ENCODE results near the gene SIK3. TPM values are rescaled to one million over a fixed set of nuclear protein-coding genes. Genes with fewer than 3 reads are reported as not detected.
"Not testable (repeated sequence)": the region's sequence is repeated elsewhere in the genome, so short reads cannot be mapped to it uniquely, and the experiment has no call there.

Gene SIK3
- total RNA-seq, 1 experiment from 2014 or later: 14.5 TPM

DNA sequence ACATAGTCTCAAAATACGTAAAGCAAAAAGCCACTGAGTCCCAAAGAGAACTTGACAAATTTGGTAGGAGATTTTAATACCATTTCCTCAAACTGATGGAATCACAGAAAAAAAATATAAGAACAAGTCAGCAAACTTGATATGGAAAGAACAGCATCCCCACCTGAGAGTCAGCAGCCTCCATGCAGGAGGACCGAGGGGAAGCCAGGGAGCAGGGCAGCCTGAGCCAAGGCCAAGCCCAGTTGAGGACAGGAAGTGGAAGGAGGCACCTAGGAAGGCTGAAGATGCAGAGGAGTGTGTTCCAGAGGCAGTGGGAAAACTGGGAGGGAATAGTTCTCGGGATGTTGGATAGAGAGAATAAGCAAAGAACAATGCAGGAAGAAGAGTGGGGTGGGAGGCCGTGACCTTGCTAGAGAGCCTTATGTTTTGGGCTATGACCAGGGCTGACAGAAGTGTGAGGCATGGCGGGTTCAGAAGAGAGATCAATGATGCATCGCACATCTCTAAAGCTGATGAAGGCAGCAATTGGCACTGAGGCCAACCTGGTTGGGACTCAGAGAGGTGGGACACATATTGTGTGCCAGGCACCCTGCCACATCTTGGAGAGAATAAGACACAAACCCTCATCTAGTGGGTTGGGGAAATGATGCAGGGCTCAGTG is 290.5 kb downstream of the SIK3 start:
- no peaks in the 10 kb centered on the region for H3K36me3 ChIP-seq (ENCODE audit: low read depth, low read length)
- H3K9me3 ChIP-seq (ENCODE audit: low read length): no peaks in the 10 kb centered on the region
- H3K4me2 ChIP-seq (ENCODE audit: low read length): no peak overlapping the region
- intact Hi-C loops (cut with micrococcal nuclease): no loop called here
- TF ChIP-seq EZH2 (IDR thresholded peaks at IDR 0.05; ENCODE audit: low read length, unreplicated experiment) (no peak), EZH2phosphoT487 (IDR thresholded peaks at IDR 0.05; ENCODE audit: borderline replicate concordance, low read length) (no peak)
- TF ChIP-seq, protein P1, sequence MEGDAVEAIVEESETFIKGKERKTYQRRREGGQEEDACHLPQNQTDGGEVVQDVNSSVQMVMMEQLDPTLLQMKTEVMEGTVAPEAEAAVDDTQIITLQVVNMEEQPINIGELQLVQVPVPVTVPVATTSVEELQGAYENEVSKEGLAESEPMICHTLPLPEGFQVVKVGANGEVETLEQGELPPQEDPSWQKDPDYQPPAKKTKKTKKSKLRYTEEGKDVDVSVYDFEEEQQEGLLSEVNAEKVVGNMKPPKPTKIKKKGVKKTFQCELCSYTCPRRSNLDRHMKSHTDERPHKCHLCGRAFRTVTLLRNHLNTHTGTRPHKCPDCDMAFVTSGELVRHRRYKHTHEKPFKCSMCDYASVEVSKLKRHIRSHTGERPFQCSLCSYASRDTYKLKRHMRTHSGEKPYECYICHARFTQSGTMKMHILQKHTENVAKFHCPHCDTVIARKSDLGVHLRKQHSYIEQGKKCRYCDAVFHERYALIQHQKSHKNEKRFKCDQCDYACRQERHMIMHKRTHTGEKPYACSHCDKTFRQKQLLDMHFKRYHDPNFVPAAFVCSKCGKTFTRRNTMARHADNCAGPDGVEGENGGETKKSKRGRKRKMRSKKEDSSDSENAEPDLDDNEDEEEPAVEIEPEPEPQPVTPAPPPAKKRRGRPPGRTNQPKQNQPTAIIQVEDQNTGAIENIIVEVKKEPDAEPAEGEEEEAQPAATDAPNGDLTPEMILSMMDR (conservative IDR thresholded peaks at IDR 0.05; ENCODE audit: low read depth, low read length): no peak
- CTCF ChIA-PET: no interaction called here
- no peaks in the 10 kb centered on the region for H3K9me2 ChIP-seq (replicated peaks; ENCODE audit: low read length)
- H3F3A ChIP-seq (ENCODE audit: low read length, unreplicated experiment): no peaks in the 10 kb centered on the region
- no peaks in the 10 kb centered on the region for H4K20me1 ChIP-seq (ENCODE audit: low read length)
- H3K27ac ChIP-seq (ENCODE audit: low read length): no peak overlapping the region
- ATAC-seq: no peak
- H3K9ac ChIP-seq (ENCODE audit: low read length): no peak overlapping the region
- no peak overlapping the region for H3K4me3 ChIP-seq (ENCODE audit: low read length)
- DNase-seq: no peak
- H3K79me2 ChIP-seq (ENCODE audit: low read length): no peaks in the 10 kb centered on the region
- POLR2A ChIA-PET (ENCODE audit: unreplicated experiment): interaction anchor here (0.5 kb wide), 1 partner anchor 30 kb away, joined by 3 read pairs; the partner anchor contains the start of gene APOA1
- peaks cover 6% of the 10 kb centered on the region; the same call in 1 of the 2 replicates for H3K4me1 ChIP-seq (ENCODE audit: insufficient read depth, low read length)
- H3K27me3 ChIP-seq (ENCODE audit: low read length): no peaks in the 10 kb centered on the region
- no peak overlapping the region for H2AFZ ChIP-seq (ENCODE audit: low read length)
- no TSS peak for BruUV-seq (replicated peaks)

DNA sequence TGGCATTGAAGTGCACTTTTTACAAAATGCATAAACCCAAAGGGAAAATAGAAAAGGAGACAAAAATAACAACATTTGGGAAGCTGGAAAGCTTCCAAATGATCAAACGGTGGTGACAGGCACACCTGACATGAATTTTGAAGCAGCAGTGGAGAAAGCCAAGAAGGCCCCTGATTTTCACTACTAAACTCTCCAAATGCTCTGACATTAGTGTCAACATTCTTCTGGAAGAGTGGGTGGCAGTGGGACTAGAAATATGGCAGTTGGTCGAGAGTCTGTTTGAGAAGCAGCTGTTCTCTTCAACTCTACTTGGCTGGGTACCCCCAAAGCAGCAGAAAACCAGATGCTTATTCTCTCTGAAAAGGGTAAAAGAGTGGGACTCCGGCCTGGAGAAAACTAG is 294.2 kb downstream of the SIK3 start:
- H3K27me3 ChIP-seq (ENCODE audit: low read length): no peaks in the 10 kb centered on the region
- no peak for ATAC-seq
- DNase-seq: no peak
- no peak overlapping the region for H2AFZ ChIP-seq (ENCODE audit: low read length)
- no peak overlapping the region for H3K4me3 ChIP-seq (ENCODE audit: low read length)
- H3K9me2 ChIP-seq (replicated peaks; ENCODE audit: low read length): no peaks in the 10 kb centered on the region
- H3F3A ChIP-seq (ENCODE audit: low read length, unreplicated experiment): no peaks in the 10 kb centered on the region
- H3K9ac ChIP-seq (ENCODE audit: low read length): no peak overlapping the region
- ChIA-PET POLR2A (ENCODE audit: unreplicated experiment) (no interaction called here), CTCF (no interaction called here)
- no peaks in the 10 kb centered on the region for H4K20me1 ChIP-seq (ENCODE audit: low read length)
- no peak overlapping the region for H3K4me2 ChIP-seq (ENCODE audit: low read length)
- H3K9me3 ChIP-seq (ENCODE audit: low read length): no peaks in the 10 kb centered on the region
- intact Hi-C loops (cut with micrococcal nuclease): no loop called here
- no peak overlapping the region for H3K27ac ChIP-seq (ENCODE audit: low read length)
- BruUV-seq (replicated peaks): no TSS peak
- no peaks in the 10 kb centered on the region for H3K79me2 ChIP-seq (ENCODE audit: low read length)
- H3K4me1 ChIP-seq (ENCODE audit: insufficient read depth, low read length): peaks cover 5% of the 10 kb centered on the region; the same call in 1 of the 2 replicates
- no peak for TF ChIP-seq EZH2phosphoT487 (IDR thresholded peaks at IDR 0.05; ENCODE audit: borderline replicate concordance, low read length)
- TF ChIP-seq, protein P1 (conservative IDR thresholded peaks at IDR 0.05; ENCODE audit: low read depth, low read length): no peak
- H3K36me3 ChIP-seq (ENCODE audit: low read depth, low read length): no peaks in the 10 kb centered on the region

DNA sequence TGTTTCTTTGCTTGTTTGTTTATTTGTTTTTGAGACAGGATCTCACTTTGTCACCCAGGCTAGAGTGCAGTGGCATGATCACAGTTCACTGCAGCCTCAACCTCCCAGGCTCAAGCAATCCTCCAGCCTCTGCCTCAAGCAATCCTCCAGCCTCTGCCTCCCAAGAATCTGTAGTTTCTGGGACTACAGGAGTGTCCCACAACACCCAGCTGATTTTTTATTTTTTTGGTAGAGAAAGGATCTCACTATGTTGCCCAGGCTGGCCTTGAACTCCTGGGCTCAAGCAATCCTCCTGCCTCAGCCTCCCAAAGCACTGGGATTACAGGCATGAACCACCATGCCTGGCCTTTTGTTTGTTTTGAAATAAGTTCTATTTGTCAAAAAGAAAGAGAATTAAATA is 296.6 kb downstream of the SIK3 start:
- DNase-seq; H3K4me1 ChIP-seq (ENCODE audit: insufficient read depth, low read length); H2AFZ ChIP-seq (ENCODE audit: low read length); H3K4me2 ChIP-seq (ENCODE audit: low read length); BruUV-seq (replicated peaks); ATAC-seq; CTCF ChIA-PET; H3K27me3 ChIP-seq (ENCODE audit: low read length); H3K79me2 ChIP-seq (ENCODE audit: low read length); H3K4me3 ChIP-seq (ENCODE audit: low read length); H3K9me2 ChIP-seq (replicated peaks; ENCODE audit: low read length); H3K9me3 ChIP-seq (ENCODE audit: low read length); H3F3A ChIP-seq (ENCODE audit: low read length, unreplicated experiment); H4K20me1 ChIP-seq (ENCODE audit: low read length); H3K27ac ChIP-seq (ENCODE audit: low read length); intact Hi-C loops (cut with micrococcal nuclease); H3K9ac ChIP-seq (ENCODE audit: low read length); H3K36me3 ChIP-seq (ENCODE audit: low read depth, low read length): not testable (repeated sequence)
- POLR2A ChIA-PET (ENCODE audit: unreplicated experiment): interaction anchor here (0.6 kb wide), 1 partner anchor 20 kb away, joined by 6 read pairs; no protein-coding TSS in a partner anchor
